Activated naive CD8-positive, alpha-beta T cell treated with anti-CD3 and anti-CD28 coated beads, Interleukin-2, amount 50 U/mL, for 24 hours (primary cell): Measurements from ENCODE around the gene HBQ1.
"Not testable (repeated sequence)": the region's sequence is repeated elsewhere in the genome, so short reads cannot be mapped to it uniquely, and the experiment has no call there.

Source experiments
- ATAC-seq: fragments of 150-1000 bp; cut with Tn5 transposase; one replicate; pipeline ENCODE4 v1.10.0; 2021
- DNase-seq: peaks from one replicate; pipeline ENCODE4 v3.0.0; 2021
- H3K27ac Mint-ChIP-seq: one replicate; pipeline ENCODE4 v1.8.0; 2021; ENCODE audit warnings: mild to moderate bottlenecking, mixed read lengths
- H3K27me3 Mint-ChIP-seq: one replicate; pipeline ENCODE4 v1.8.0; 2021; ENCODE audit warnings: mixed read lengths
- H3K36me3 Mint-ChIP-seq: one replicate; pipeline ENCODE4 v1.8.0; 2021; ENCODE audit warnings: low read depth, mixed read lengths
- H3K4me1 Mint-ChIP-seq: one replicate; pipeline ENCODE4 v1.8.0; 2021; ENCODE audit warnings: mixed read lengths
- H3K4me3 Mint-ChIP-seq: one replicate; pipeline ENCODE4 v1.8.0; 2021; ENCODE audit warnings: mild to moderate bottlenecking, moderate library complexity, mixed read lengths
- H3K9me3 Mint-ChIP-seq: one replicate; pipeline ENCODE4 v1.8.0; 2021; ENCODE audit warnings: mixed read lengths

HBQ1 gene

GRCh38 chr16:166375-167121, 13.7 kb upstream of the HBQ1 start:
- Mint-ChIP-seq H3K27ac (no peak overlapping the region), H3K9me3 (no peaks in the 10 kb centered on the region), H3K4me1 (peaks cover 6% of the 10 kb centered on the region), H3K4me3 (peak overlapping the region; percentile 11), H3K27me3 (peaks cover 57% of the 10 kb centered on the region), H3K36me3 (no peaks in the 10 kb centered on the region)
- no peak for DNase-seq
- ATAC-seq: no peak

- no peak for ATAC-seq
Observed at GRCh38 chr16:167122-167690, 13.1 kb upstream of the HBQ1 start.

GRCh38 chr16:168424-168823, 11.8 kb upstream of the HBQ1 start:
- DNase-seq: no peak
- Mint-ChIP-seq H3K9me3 (no peaks in the 10 kb centered on the region), H3K4me1 (peaks cover 10% of the 10 kb centered on the region), H3K27me3 (peaks cover 58% of the 10 kb centered on the region), H3K4me3 (no peak overlapping the region), H3K36me3 (no peaks in the 10 kb centered on the region), H3K27ac (no peak overlapping the region)
- no peak for ATAC-seq

More at GRCh38 chr16:167122-167690, 13.1 kb upstream of the HBQ1 start:
- H3K4me3 Mint-ChIP-seq: peak overlapping the region; percentile 11
- no peak for DNase-seq
- peaks cover 59% of the 10 kb centered on the region for H3K27me3 Mint-ChIP-seq
- H3K9me3 Mint-ChIP-seq: no peaks in the 10 kb centered on the region
- no peaks in the 10 kb centered on the region for H3K36me3 Mint-ChIP-seq
- H3K27ac Mint-ChIP-seq: no peak overlapping the region
- peaks cover 9% of the 10 kb centered on the region for H3K4me1 Mint-ChIP-seq

DNA sequence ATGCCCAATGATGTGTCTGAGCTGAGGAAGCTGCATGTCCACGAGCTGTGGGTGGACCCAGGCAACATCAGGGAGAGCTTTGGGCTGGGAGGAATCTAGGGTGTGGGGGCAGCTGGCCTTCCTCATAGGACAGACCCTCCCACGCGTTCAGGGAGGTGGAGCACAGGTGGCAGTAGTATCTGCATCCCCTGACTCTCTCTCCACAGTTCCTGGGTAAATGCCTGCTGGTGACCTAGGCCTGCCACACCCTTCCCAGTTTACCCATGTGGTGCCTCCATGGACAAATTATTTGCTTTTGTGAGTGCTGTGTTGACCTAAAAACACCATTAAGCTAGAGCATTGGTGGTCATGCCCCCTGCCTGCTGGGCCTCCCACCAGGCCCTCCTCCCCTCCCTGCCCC, 11.2 kb upstream of the HBQ1 start:
- no peaks in the 10 kb centered on the region for H3K36me3 Mint-ChIP-seq
- H3K4me1 Mint-ChIP-seq: peaks cover 11% of the 10 kb centered on the region
- no peaks in the 10 kb centered on the region for H3K9me3 Mint-ChIP-seq
- H3K27me3 Mint-ChIP-seq: peaks cover 60% of the 10 kb centered on the region
- no peak for ATAC-seq
- no peak overlapping the region for H3K27ac Mint-ChIP-seq
- no peak overlapping the region for H3K4me3 Mint-ChIP-seq
- no peak for DNase-seq

DNA sequence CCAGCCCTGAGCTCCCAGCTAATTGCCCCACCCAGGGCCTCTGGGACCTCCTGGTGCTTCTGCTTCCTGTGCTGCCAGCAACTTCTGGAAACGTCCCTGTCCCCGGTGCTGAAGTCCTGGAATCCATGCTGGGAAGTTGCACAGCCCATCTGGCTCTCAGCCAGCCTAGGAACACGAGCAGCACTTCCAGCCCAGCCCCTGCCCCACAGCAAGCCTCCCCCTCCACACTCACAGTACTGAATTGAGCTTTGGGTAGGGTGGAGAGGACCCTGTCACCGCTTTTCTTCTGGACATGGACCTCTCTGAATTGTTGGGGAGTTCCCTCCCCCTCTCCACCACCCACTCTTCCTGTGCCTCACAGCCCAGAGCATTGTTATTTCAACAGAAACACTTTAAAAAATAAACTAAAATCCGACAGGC, 10.2 kb upstream of the HBQ1 start:
- not testable (repeated sequence) for H3K36me3 Mint-ChIP-seq, H3K4me3 Mint-ChIP-seq, ATAC-seq, H3K9me3 Mint-ChIP-seq, H3K27ac Mint-ChIP-seq, DNase-seq
- Mint-ChIP-seq H3K27me3 (peaks cover 69% of the 10 kb centered on the region), H3K4me1 (peaks cover 13% of the 10 kb centered on the region)

GRCh38 chr16:170788-171187, 9.5 kb upstream of the HBQ1 start:
- Mint-ChIP-seq H3K27ac (no peak overlapping the region), H3K4me1 (peaks cover 12% of the 10 kb centered on the region), H3K4me3 (no peak overlapping the region), H3K27me3 (peaks cover 70% of the 10 kb centered on the region), H3K9me3 (no peaks in the 10 kb centered on the region), H3K36me3 (no peaks in the 10 kb centered on the region)
- ATAC-seq (no peak), DNase-seq (no peak)

- peaks cover 13% of the 10 kb centered on the region for H3K4me1 Mint-ChIP-seq
- not testable (repeated sequence) for DNase-seq, H3K9me3 Mint-ChIP-seq, H3K27ac Mint-ChIP-seq, H3K4me3 Mint-ChIP-seq, H3K36me3 Mint-ChIP-seq
- peaks cover 62% of the 10 kb centered on the region for H3K27me3 Mint-ChIP-seq
- ATAC-seq: peak; percentile 24
Observed at GRCh38 chr16:172374-172941, 7.8 kb upstream of the HBQ1 start, which contains the start of gene HBA2. Gene HBA2 (plus strand): TSS chr16:172876. CDS start chr16:172913, 37 bp downstream.

DNA sequence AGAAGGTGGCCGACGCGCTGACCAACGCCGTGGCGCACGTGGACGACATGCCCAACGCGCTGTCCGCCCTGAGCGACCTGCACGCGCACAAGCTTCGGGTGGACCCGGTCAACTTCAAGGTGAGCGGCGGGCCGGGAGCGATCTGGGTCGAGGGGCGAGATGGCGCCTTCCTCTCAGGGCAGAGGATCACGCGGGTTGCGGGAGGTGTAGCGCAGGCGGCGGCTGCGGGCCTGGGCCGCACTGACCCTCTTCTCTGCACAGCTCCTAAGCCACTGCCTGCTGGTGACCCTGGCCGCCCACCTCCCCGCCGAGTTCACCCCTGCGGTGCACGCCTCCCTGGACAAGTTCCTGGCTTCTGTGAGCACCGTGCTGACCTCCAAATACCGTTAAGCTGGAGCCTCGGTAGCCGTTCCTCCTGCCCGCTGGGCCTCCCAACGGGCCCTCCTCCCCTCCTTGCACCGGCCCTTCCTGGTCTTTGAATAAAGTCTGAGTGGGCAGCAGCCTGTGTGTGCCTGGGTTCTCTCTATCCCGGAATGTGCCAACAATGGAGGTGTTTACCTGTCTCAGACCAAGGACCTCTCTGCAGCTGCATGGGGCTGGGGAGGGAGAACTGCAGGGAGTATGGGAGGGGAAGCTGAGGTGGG, 6.9 kb upstream of the HBQ1 start:
- not testable (repeated sequence) for H3K27ac Mint-ChIP-seq, H3K4me3 Mint-ChIP-seq, H3K36me3 Mint-ChIP-seq, ATAC-seq, DNase-seq, H3K9me3 Mint-ChIP-seq
- Mint-ChIP-seq H3K27me3 (peaks cover 63% of the 10 kb centered on the region), H3K4me1 (peaks cover 18% of the 10 kb centered on the region)

DNA sequence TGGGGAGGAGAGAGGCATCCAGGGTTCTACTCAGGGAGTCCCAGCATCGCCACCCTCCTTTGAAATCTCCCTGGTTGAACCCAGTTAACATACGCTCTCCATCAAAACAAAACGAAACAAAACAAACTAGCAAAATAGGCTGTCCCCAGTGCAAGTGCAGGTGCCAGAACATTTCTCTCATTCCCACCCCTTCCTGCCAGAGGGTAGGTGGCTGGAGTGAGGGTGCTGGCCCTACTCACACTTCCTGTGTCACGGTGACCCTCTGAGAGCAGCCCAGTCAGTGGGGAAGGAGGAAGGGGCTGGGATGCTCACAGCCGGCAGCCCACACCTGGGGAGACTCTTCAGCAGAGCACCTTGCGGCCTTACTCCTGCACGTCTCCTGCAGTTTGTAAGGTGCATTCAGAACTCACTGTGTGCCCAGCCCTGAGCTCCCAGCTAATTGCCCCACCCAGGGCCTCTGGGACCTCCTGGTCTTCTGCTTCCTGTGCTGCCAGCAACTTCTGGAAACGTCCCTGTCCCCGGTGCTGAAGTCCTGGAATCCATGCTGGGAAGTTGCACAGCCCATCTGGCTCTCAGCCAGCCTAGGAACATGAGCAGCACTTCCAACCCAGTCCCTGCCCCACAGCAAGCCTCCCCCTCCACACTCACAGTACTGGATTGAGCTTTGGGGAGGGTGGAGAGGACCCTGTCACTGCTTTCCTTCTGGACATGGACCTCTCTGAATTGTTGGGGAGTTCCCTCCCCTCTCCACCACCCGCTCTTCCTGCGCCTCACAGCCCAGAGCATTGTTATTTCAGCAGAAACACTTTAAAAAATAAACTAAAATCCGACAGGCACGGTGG, 6.1 kb upstream of the HBQ1 start:
- not testable (repeated sequence) for H3K9me3 Mint-ChIP-seq, H3K4me3 Mint-ChIP-seq, ATAC-seq, H3K27ac Mint-ChIP-seq, DNase-seq, H3K36me3 Mint-ChIP-seq
- Mint-ChIP-seq H3K4me1 (peaks cover 18% of the 10 kb centered on the region), H3K27me3 (peaks cover 59% of the 10 kb centered on the region)

- no peak overlapping the region for H3K4me3 Mint-ChIP-seq
- ATAC-seq: no peak
- no peaks in the 10 kb centered on the region for H3K9me3 Mint-ChIP-seq
- DNase-seq: no peak
- H3K27me3 Mint-ChIP-seq: peaks cover 61% of the 10 kb centered on the region
- no peaks in the 10 kb centered on the region for H3K36me3 Mint-ChIP-seq
- peaks cover 20% of the 10 kb centered on the region for H3K4me1 Mint-ChIP-seq
- H3K27ac Mint-ChIP-seq: no peak overlapping the region
Observed at GRCh38 chr16:175011-175949, 5.0 kb upstream of the HBQ1 start.

GRCh38 chr16:176006-176405, 4.3 kb upstream of the HBQ1 start:
- not testable (repeated sequence) for H3K9me3 Mint-ChIP-seq, DNase-seq, H3K4me3 Mint-ChIP-seq, H3K27ac Mint-ChIP-seq, H3K36me3 Mint-ChIP-seq
- peaks cover 18% of the 10 kb centered on the region for H3K4me1 Mint-ChIP-seq
- ATAC-seq: peak; percentile 9
- H3K27me3 Mint-ChIP-seq: peaks cover 55% of the 10 kb centered on the region

DNA sequence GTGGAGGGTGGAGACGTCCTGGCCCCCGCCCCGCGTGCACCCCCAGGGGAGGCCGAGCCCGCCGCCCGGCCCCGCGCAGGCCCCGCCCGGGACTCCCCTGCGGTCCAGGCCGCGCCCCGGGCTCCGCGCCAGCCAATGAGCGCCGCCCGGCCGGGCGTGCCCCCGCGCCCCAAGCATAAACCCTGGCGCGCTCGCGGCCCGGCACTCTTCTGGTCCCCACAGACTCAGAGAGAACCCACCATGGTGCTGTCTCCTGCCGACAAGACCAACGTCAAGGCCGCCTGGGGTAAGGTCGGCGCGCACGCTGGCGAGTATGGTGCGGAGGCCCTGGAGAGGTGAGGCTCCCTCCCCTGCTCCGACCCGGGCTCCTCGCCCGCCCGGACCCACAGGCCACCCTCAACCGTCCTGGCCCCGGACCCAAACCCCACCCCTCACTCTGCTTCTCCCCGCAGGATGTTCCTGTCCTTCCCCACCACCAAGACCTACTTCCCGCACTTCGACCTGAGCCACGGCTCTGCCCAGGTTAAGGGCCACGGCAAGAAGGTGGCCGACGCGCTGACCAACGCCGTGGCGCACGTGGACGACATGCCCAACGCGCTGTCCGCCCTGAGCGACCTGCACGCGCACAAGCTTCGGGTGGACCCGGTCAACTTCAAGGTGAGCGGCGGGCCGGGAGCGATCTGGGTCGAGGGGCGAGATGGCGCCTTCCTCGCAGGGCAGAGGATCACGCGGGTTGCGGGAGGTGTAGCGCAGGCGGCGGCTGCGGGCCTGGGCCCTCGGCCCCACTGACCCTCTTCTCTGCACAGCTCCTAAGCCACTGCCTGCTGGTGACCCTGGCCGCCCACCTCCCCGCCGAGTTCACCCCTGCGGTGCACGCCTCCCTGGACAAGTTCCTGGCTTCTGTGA, 3.5 kb upstream of the HBQ1 start, which contains the start of gene HBA1:
Gene HBA1, plus strand, starts transcription at position 204 of the 906 bp plus-strand sequence. Its CDS starts 37 bp downstream, at position 241.
- H3K27ac Mint-ChIP-seq, H3K9me3 Mint-ChIP-seq, H3K4me3 Mint-ChIP-seq, H3K36me3 Mint-ChIP-seq, DNase-seq: not testable (repeated sequence)
- peaks cover 51% of the 10 kb centered on the region for H3K27me3 Mint-ChIP-seq
- peak; percentile 9 for ATAC-seq
- peaks cover 17% of the 10 kb centered on the region for H3K4me1 Mint-ChIP-seq
